ENCODE data around the gene NOD2. TPM values are rescaled to one million over a fixed set of nuclear protein-coding genes. Genes with fewer than 3 reads are reported as not detected.

Gene NOD2
- total and polyA plus RNA-seq, 8 donors = 0.79 to 15.2 (median 1.7) TPM

- peaks cover 0 to 24% of the 10 kb centered on the region in 2 donors for H3K9me3 ChIP-seq
- peaks cover 0 to 48% of the 10 kb centered on the region in 2 donors for H3K36me3 ChIP-seq
- peaks cover 0 to 10% of the 10 kb centered on the region in 2 donors for H3K27me3 ChIP-seq
- intact Hi-C loops (cut with DNase I) = loop anchor here in 1 of 2 donors (10.0 kb wide), 1 partner anchor 134 kb away; no protein-coding TSS in a partner anchor
- no peak overlapping the region for H3K27ac ChIP-seq
- ATAC-seq = no peak
- TF ChIP-seq CTCF (IDR thresholded peaks at IDR 0.05) = no peak
- H3K4me3 ChIP-seq = no peak overlapping the region
- no peak for DNase-seq
- peaks cover 5 to 42% of the 10 kb centered on the region in 2 donors for H3K4me1 ChIP-seq
Measured at GRCh38 chr16:50670476-50670875, 22.9 kb upstream of the NOD2 start.

- no peak for DNase-seq
- peaks cover 0 to 10% of the 10 kb centered on the region in 2 donors for H3K27me3 ChIP-seq
- TF ChIP-seq CTCF (IDR thresholded peaks at IDR 0.05) = peak; percentile 29 to 71
- no peak overlapping the region for H3K27ac ChIP-seq
- peaks cover 0 to 57% of the 10 kb centered on the region in 2 donors for H3K36me3 ChIP-seq
- H3K4me1 ChIP-seq = peaks cover 5 to 42% of the 10 kb centered on the region in 2 donors
- H3K4me3 ChIP-seq = no peak overlapping the region
- no peak for ATAC-seq
- intact Hi-C loops (cut with DNase I) = loop anchor here in 1 of 2 donors (10.0 kb wide), 1 partner anchor 133 kb away; no protein-coding TSS in a partner anchor
- H3K9me3 ChIP-seq = peaks cover 0 to 24% of the 10 kb centered on the region in 2 donors
Measured at GRCh38 chr16:50671644-50672260, 21.7 kb upstream of the NOD2 start.

- Histone ChIP-seq H3K27ac (no peak overlapping the region), H3K36me3 (peaks cover 0 to 63% of the 10 kb centered on the region in 2 donors), H3K4me3 (no peak overlapping the region), H3K9me3 (peaks cover 0 to 24% of the 10 kb centered on the region in 2 donors), H3K4me1 (peaks cover 4 to 40% of the 10 kb centered on the region in 2 donors), H3K27me3 (peaks cover 0 to 10% of the 10 kb centered on the region in 2 donors)
- DNase-seq (peak in 1 of 4 donors; percentile 32), ATAC-seq (no peak)
- intact Hi-C loops (cut with DNase I) = loop anchor here in 1 of 2 donors (10.0 kb wide), 1 partner anchor 131 kb away; no protein-coding TSS in a partner anchor
- TF ChIP-seq CTCF (IDR thresholded peaks at IDR 0.05) = no peak
Measured at GRCh38 chr16:50673496-50674275, 19.7 kb upstream of the NOD2 start.

GRCh38 chr16:50674831-50675230, 18.6 kb upstream of the NOD2 start:
- TF ChIP-seq CTCF (IDR thresholded peaks at IDR 0.05) = no peak
- ATAC-seq (no peak), DNase-seq (no peak)
- H3K4me1 ChIP-seq = peaks cover 0 to 49% of the 10 kb centered on the region in 2 donors
- peaks cover 0 to 63% of the 10 kb centered on the region in 2 donors for H3K36me3 ChIP-seq
- intact Hi-C loops (cut with DNase I) = loop anchor here in 1 of 2 donors (10.0 kb wide), 1 partner anchor 130 kb away; no protein-coding TSS in a partner anchor
- peaks cover 0 to 24% of the 10 kb centered on the region in 2 donors for H3K9me3 ChIP-seq
- peaks cover 0 to 10% of the 10 kb centered on the region in 2 donors for H3K27me3 ChIP-seq
- no peak overlapping the region for H3K4me3 ChIP-seq
- no peak overlapping the region for H3K27ac ChIP-seq

All from left lung (tissue), 10 donors.